Lower lobe of right lung (tissue), 2 donors: ENCODE measurements around the gene PRAF2. TPM values are rescaled to one million over a fixed set of nuclear protein-coding genes. Genes with fewer than 3 reads are reported as not detected.

ENCODE experiments used
- ATAC-seq, 2 donors: fragments of 200-7000 bp; cut with Tn5 transposase; one replicate each; pipeline ENCODE4 v1.9.1; 2020 to 2022; ENCODE audit warnings: mild to moderate bottlenecking in 2 of 2, moderate library complexity in 2 of 2
- DNase-seq: peaks from one replicate; pipeline ENCODE4 v3.0.0-alpha.2; 2020
- H3K27ac ChIP-seq: fragments of 200-600 bp; one replicate; pipeline ENCODE4 v1.8.0; 2022
- H3K27me3 ChIP-seq: fragments of 200-600 bp; one replicate; pipeline ENCODE4 v1.8.0; 2022; ENCODE audit warnings: low read depth
- H3K36me3 ChIP-seq: fragments of 200-600 bp; one replicate; pipeline ENCODE4 v1.8.0; 2022; ENCODE audit warnings: mild to moderate bottlenecking
- H3K4me1 ChIP-seq: fragments of 200-600 bp; one replicate; pipeline ENCODE4 v1.8.0; 2022
- H3K4me3 ChIP-seq: fragments of 200-600 bp; one replicate; pipeline ENCODE4 v1.8.0; 2022; ENCODE audit warnings: mild to moderate bottlenecking
- H3K9me3 ChIP-seq: fragments of 200-600 bp; one replicate; pipeline ENCODE4 v1.8.0; 2022
- intact Hi-C: fragments of 100-400 bp; cut with DNase I; formaldehyde crosslinking; loops from one replicate; pipeline ENCODE4 v1.11.0; 2022
- total RNA-seq: library from RNA; stranded (reverse); fragmentation: NEBNext Ultra II Directional; extraction: Animal tissue kit (Norgen Biotek cat#: 25700); gene quantifications from one replicate; pipeline ENCODE4 v1.2.1, GENCODE V29; 2021
- TF ChIP-seq, protein P1 (sequence below): fragments of 200-600 bp; IDR thresholded peaks from one replicate; pipeline ENCODE4 v1.8.0; 2022; ENCODE audit warnings: antibody characterized with exemption, mild to moderate bottlenecking
- donor health status: DM: no; HTN: yes; CAD: no; lungs with severe emphysema.

The PRAF2 gene
- total RNA-seq, 1 donor from 2014 or later, result 17.4 TPM

DNA sequence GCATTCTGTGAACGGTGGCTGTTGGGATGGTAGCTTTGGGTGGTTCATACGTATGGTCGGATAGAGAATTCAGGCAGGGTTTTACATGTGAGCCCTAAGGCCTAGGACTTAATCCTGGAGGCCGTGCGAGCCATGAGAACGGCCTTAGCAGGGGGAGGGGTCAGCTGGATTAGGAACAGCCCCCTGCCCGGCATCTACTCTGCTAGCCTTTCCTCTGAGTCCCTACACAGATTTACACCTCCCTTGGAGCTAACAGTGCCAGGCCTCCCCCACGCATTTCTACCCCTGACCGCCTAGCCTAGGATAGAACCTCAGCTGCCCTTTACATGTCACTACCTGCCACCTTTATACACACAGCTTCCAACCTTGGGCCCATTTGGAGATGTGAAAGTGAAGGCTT lies 7.1 kb downstream of the PRAF2 start:
- peaks cover 4% of the 10 kb centered on the region for H3K36me3 ChIP-seq
- H3K27me3 ChIP-seq, result no peaks in the 10 kb centered on the region
- H3K4me3 ChIP-seq, result no peak overlapping the region
- H3K4me1 ChIP-seq, result no peaks in the 10 kb centered on the region
- intact Hi-C loops, result no loop called here
- TF ChIP-seq, protein P1, sequence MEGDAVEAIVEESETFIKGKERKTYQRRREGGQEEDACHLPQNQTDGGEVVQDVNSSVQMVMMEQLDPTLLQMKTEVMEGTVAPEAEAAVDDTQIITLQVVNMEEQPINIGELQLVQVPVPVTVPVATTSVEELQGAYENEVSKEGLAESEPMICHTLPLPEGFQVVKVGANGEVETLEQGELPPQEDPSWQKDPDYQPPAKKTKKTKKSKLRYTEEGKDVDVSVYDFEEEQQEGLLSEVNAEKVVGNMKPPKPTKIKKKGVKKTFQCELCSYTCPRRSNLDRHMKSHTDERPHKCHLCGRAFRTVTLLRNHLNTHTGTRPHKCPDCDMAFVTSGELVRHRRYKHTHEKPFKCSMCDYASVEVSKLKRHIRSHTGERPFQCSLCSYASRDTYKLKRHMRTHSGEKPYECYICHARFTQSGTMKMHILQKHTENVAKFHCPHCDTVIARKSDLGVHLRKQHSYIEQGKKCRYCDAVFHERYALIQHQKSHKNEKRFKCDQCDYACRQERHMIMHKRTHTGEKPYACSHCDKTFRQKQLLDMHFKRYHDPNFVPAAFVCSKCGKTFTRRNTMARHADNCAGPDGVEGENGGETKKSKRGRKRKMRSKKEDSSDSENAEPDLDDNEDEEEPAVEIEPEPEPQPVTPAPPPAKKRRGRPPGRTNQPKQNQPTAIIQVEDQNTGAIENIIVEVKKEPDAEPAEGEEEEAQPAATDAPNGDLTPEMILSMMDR, result no peak
- H3K27ac ChIP-seq, result no peak overlapping the region
- ATAC-seq (no peak), DNase-seq (no peak)
- H3K9me3 ChIP-seq, result no peaks in the 10 kb centered on the region

DNA sequence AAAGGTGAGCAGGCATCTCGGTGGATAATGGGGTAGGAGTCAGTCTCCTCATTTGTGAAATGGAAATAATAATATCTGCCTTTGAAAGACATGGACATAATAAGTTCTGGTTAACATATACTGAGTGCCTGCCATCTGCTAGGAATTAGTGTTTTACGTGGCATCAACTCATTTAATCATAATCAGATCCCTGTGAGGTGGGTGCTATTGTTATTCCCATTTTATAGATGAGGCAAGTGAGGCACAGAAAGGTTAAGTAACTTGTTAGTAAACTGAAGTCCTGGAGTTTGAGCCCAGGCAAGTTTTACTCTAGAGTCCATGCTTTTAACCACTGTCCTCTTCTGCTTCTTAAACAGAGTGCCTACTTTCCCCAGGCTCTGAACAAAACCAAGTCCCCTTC lies 7.5 kb downstream of the PRAF2 start:
- H3K36me3 ChIP-seq, result peaks cover 4% of the 10 kb centered on the region
- no peaks in the 10 kb centered on the region for H3K4me1 ChIP-seq
- H3K27me3 ChIP-seq, result no peaks in the 10 kb centered on the region
- no peak for ATAC-seq
- no peaks in the 10 kb centered on the region for H3K9me3 ChIP-seq
- intact Hi-C loops, result no loop called here
- DNase-seq, result no peak
- TF ChIP-seq, protein P1, result no peak
- no peak overlapping the region for H3K27ac ChIP-seq
- no peak overlapping the region for H3K4me3 ChIP-seq

DNA sequence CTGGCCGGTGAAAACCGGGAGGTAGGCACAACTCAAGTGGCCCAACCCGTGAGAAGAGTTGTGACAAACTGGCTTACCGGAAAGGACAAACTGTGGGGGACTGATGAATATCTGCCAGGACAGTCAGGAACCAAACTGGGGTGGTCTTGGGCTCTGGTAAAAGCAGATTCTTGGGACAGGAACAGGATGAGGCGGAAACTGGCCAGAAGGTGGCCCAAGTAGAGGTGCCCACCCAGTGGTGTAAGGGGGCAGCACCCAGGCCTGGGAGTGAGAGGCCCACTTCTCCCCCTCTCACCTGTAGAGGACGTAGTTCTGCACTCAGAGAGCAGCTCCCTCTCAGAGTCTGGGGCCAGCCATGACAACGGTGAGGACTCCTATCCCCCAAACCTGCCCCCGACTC lies 9.1 kb downstream of the PRAF2 start:
- no peaks in the 10 kb centered on the region for H3K27me3 ChIP-seq
- TF ChIP-seq, protein P1, result no peak
- ATAC-seq (no peak), DNase-seq (no peak)
- no peaks in the 10 kb centered on the region for H3K9me3 ChIP-seq
- no peaks in the 10 kb centered on the region for H3K4me1 ChIP-seq
- H3K36me3 ChIP-seq, result peaks cover 4% of the 10 kb centered on the region
- H3K4me3 ChIP-seq, result no peak overlapping the region
- no peak overlapping the region for H3K27ac ChIP-seq
- intact Hi-C loops, result no loop called here

DNA sequence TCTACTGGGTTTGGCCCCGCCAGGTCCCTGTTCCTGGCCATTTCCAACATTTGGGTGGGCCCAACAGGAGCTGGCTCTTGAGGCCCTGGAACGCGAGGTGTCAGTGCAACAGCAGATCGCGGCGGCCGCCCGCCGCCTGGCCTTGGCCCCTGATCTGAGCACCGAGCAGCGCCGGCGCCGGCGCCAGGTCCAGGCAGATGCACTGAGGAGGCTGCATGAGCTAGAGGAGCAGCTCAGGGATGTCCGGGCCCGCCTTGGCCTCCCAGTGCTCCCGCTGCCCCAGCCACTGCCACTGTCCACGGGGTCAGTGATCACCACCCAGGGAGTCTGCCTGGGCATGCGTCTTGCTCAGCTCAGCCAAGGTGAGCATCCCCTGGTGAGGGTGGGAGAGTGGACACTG lies 9.5 kb downstream of the PRAF2 start:
- Histone ChIP-seq H3K4me3 (no peak overlapping the region), H3K27me3 (no peaks in the 10 kb centered on the region), H3K36me3 (peaks cover 4% of the 10 kb centered on the region), H3K4me1 (no peaks in the 10 kb centered on the region), H3K27ac (no peak overlapping the region), H3K9me3 (no peaks in the 10 kb centered on the region)
- TF ChIP-seq, protein P1, result no peak
- ATAC-seq, result no peak
- intact Hi-C loops, result no loop called here
- DNase-seq, result no peak

DNA sequence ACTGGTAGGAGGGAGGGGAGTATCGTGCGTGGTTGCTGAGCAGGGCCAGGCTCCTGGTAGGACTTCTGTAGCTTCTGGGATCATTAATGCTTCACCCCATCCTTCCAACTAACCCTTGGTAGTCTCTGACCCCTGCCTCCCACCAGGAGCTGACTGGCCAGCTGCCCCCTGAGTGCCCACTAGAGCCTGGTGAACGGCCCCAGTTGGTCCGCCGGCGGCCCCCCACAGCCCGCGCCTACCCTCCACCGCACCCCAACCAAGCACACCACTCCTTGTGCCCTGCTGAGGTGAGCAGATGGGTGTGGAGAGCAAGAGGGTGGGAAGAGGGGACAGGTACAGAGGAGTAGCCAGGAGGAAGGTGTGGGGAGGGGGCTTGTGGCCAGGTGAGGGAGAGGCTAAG lies 10.1 kb downstream of the PRAF2 start:
- ATAC-seq (no peak), DNase-seq (no peak)
- intact Hi-C loops, result no loop called here
- Histone ChIP-seq H3K27me3 (no peaks in the 10 kb centered on the region), H3K4me1 (no peaks in the 10 kb centered on the region), H3K4me3 (no peak overlapping the region), H3K9me3 (no peaks in the 10 kb centered on the region), H3K36me3 (peaks cover 4% of the 10 kb centered on the region), H3K27ac (no peak overlapping the region)
- TF ChIP-seq, protein P1, result no peak

DNA sequence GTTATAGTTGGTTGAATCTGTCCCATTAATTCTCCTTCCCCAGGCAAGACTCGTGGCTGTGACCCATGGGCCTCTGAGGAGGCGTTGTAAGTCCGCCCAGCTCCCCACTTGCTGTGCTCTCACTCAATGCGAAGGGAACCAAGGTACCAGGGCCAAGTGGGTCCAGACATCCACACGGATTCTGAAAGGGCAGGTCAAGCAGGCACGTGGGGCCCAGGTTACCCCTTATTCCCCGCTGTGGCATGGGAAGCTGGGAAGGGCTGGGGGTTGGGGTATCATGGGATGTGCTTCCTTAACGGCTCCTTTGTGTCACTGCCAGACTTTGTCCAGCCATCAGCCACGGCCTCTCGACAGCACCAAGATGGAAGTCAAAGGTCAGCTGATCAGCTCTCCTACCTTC lies 11.9 kb downstream of the PRAF2 start:
- no peak overlapping the region for H3K27ac ChIP-seq
- ATAC-seq (no peak), DNase-seq (no peak)
- H3K4me1 ChIP-seq, result no peaks in the 10 kb centered on the region
- H3K27me3 ChIP-seq, result no peaks in the 10 kb centered on the region
- intact Hi-C loops, result no loop called here
- TF ChIP-seq, protein P1, result no peak
- no peaks in the 10 kb centered on the region for H3K9me3 ChIP-seq
- peaks cover 4% of the 10 kb centered on the region for H3K36me3 ChIP-seq
- H3K4me3 ChIP-seq, result no peak overlapping the region
